HG02623 (cell line): ENCODE measurements around the gene ZNF571.

Experiments used
- ATAC-seq: cut with Tn5 transposase; IDR thresholded peaks from one replicate; pipeline ENCODE4 v1.9.1; 2021; ENCODE audit warnings: moderate library complexity; ENCODE audit not compliant: unreplicated experiment

ZNF571 gene

DNA sequence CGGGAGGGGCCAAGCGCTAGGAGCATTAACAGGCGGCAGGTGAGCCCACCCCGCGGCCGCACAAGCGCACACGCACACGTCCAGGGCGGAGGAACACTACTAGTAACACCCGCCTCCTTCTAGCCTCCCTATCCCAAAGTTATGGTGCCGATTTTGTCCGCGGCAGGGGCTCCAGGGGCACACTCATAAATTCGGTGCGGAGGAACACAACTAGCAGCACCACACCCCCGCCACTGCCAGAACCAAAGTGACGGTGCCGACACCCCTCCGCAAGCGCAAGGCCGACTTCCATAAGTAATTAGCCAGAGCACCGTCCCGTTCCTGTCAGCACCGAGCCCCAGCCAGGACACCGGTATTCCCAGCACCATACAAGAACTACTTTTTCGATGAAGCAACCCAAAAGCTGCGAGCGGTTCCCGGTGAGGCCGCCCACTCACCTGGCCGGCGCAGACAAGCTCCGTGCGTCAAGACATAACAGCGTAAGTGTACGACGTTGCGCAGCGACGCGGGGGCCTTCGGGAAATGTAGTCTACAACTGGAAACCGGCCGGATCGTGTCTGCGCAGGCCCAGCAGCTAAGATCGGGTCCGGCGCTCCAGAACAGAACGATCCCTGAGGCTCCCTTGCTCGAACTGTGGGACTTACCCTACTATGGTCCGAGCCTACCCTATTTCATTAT, at the start of gene ZNF571, which contains the start of gene ZNF540:
Gene ZNF571, minus strand, starts transcription at position 489 of the 678 bp plus-strand sequence. CDS start 8,116 bp downstream, outside the sequence.
Gene ZNF540, plus strand, starts transcription at position 573 of the 678 bp plus-strand sequence. CDS start 3,572 bp downstream, outside the sequence.
- ATAC-seq, result peak; percentile 94

DNA sequence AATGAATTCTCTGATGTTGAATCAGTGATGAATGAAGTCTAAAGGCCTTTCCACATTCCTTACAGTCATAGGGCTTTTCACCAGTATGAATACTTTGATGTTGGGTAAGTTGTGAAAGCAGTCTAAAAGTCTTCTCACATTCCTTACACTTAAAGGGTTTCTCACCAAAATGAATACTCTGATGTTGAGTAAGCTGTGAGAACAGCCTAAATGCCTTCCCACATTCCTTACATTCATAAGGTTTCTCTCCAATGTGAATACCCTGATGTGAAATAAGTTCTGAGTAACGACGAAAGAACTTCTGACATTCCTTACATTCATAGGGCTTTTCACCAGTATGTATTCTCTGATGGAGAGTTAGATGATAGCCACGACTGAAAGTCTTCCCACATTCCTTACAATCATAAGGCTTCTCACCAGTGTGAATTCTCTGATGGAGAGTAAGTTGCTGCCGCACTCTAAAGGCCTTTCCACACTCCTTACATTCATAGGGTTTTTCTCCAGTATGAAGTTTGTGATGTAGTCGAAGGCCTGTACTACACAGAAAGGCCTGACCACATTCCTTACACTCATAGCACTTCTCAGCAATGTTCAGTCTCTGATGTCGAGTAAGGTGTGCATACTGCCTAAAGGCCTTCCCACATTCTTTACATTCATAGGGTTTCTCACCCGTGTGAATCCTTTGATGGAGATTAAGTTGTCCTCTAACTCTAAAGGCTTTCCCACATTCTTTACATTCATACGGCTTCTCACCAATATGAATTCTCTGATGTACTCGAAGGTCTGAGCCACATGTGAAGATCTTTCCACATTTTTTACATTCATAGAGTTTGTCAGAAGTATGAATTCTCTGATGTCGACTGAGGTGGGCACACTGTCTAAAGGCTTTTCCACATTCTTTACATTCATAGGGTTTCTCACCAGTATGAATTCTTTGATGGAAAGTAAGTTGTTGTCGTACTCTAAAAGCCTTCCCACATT, 40.8 kb upstream of the ZNF571 start:
- no peak for ATAC-seq

DNA sequence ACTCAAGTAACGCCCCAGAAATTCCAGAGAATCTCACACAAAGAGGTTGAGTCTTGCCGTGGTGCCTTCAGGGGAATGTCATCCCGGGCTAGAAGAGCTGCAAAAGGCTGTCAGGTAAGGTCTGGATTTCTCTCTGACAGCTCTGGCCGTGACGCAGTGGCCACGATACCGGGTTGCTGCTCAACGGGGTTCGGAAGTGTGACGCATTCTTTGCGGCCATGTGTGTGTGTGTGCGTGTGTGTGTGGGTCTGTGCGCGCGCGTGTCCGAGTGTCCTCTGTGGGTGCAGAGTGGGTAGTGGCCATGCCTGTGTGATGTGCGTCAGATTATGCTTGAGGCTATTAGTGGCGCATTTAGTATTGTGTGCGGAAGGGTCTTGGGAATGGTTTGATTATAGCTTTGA, 390 bp upstream of the ZNF571 start:
- ATAC-seq, result peak; percentile 24

DNA sequence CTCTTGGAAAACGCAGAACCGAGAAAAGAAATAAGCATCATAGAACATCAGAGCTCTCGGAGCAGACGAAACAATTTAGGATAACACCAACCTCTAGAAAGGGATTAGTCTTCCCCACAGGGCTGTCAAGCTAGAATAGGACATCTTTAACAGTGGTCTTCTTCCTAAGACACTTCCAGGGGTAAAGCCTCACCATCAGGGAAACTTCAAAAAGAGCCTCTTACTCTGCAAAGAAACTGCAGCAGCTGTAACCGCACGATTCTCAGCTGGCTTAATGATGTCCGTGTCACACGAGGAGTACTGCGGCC, 642 bp downstream of the ZNF571 start:
- ATAC-seq, result no peak

DNA sequence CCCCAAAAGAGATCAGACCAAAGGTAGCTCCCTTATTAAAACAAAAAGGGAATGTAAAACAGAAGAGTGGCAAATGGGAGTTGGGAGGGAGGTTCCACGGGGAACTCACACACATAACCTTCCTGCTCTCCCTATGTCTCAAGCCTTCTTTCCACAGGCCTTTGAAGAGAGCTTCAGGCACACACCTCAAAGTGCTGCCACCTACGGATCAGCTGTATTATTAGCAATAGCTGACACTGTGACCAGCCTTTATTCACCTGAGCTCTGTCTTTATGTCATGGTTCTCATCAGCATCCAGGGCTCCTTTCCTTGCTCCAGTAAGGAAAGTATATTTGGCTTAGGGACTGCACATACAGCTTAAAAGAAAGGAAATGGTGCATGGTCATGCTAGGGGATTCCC, 11.3 kb downstream of the ZNF571 start:
- no peak for ATAC-seq

DNA sequence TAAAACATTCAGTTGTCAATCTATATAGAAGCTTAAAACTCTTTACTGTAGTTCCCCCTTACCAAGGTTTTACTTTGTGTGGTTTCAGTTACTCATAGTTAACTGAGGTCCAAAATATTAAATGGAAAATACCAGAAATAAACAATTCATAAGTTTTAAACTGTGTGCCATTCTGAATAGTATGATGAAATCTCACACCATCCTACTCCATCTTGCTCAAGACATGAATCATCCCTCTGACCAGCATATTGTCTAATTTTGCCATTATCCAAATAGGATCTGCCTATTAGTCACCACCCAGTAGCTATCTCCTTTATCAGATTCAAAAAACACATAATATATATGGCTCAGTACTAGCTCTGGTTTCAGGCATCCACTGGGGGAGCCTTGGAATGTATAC, 22.4 kb downstream of the ZNF571 start:
- ATAC-seq, result no peak

DNA sequence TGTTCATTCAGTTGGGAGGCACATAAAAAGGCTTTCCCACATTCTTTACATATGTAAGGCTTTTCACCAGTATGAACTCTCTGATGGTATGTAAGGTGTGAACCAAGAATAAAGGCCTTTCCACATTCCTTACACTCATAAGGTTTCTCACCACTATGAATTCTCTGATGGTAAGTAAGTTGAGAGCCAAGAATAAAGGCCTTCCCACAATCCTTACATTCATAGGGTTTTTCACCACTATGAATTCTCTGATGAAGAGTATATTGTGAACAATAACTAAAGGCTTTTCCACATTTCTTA, 29.3 kb downstream of the ZNF571 start:
- no peak for ATAC-seq

DNA sequence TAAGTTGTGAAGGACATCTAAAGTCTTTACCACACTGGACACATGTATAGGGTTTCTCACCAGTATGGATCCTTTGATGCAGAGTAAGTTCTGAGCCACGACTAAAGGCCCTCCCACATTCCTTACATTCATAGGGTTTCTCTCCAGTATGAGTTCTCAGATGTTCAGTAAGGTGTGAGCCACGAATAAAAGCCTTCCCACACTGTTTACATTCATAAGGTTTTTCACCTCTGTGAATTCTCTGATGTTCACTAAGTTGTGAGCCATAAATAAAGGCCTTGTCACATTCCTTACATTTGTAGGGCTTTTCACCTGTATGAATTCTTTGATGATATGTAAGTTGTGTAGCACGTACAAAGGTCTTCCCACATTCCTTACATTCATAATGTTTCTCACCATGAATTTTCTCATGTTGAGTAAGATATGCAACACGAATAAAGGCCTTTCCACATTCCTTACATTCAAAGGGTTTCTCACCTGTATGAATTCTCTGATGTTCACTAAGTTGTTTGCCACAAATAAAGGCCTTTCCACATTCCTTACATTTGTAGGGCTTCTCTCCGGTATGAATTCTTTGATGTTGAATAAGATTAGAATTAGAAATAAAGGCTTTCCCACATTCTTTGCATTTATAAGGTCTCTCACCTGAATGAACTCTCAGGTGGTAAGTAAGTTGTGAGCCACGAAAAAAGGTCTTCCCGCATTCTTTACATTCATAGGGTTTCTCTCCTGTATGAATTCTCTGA, 29.8 kb downstream of the ZNF571 start:
- no peak for ATAC-seq

DNA sequence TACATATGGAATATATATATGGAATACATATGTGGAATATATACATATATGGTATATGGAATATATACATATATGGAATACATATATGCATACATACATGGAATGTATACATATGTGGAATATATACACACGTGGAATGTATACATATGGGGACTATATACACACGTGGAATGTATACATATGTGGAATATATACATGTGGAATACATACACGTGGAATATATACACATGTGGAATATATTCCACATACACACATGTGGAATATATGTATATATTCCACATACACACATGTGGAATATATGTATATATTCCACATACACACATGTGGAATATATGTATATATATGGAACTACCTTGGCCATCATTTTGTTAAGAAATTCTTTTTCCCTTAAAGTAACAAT, 31.1 kb downstream of the ZNF571 start:
- no peak for ATAC-seq

DNA sequence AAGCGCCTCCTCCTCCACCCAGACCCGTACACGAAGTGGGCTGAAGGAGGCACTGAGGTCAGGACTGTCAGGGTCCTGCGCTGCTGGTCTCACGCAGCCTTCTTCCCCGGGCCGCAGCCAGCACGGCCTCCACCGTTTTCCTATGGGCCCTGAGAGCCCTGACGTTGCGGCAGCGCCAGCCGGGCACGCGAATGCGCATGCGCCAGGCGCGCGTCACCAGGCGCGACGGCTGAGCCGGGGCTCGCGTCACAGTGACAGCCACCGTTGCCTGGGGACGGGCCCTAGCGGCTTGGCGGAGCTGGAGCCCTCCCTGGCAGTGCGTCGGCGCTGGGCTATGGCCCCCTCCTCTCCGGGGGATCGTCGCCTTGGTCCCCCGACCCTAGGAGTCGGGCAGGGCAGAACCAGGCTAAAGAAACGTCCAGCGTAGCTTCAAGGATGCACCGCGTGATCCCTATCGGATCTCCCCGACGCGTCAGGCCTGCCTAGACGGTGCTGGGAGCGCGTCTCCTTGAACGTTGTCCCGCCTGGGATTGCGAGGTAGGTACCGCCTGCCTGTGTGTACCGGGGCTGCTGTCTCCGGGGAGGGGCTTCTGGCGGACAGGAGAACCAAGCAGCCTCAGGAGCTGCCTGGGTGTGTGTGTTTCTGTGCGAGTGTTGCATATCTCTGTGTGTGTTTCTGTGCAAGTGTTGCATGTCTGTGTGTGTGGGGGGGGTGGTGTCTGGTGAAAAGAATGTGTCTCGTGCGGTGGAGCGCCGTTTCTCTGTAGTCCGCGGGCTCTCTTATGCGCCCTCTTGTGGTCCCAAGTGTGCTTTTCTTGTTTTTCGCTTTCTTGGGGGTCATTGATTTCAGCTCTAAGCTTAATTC, 43.2 kb downstream of the ZNF571 start:
- ATAC-seq, result no peak

DNA sequence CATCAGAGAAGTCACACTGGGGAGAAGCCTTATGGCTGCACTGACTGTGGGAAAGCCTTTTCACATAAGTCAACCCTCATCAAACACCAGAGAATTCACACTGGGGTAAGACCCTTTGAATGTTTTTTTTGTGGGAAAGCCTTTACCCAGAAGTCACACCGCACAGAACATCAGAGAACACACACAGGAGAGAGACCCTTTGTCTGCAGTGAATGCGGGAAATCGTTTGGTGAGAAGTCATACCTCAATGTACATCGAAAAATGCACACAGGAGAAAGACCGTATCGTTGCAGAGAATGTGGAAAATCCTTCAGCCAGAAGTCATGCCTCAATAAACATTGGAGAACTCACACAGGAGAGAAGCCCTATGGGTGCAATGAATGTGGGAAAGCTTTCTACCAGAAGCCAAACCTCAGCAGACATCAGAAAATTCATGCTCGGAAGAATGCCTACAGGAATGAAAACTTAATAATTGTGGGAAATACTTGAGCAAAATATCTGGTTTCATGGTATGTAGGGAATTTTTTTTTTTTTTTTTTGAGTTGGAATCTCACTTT, 57.1 kb downstream of the ZNF571 start:
- no peak for ATAC-seq

DNA sequence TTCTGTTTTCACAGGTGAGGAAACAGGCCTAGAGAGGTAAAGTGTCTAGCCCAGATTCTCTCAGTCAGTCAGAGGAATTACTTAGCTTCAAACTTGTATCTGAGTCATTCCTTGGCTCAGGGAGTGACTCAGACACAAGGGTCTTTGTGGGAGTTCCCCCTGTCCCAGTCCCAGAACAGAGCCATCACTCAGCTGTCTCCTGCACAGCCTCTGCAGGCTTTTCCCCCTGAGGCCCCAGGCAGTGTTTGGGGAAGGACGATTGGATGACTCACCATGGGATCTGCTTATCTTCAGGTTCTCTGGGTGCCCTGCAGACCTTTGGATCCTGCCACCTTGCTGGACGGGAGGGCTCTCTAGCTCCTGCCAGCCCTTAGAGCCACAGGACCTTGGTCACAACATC, 74.7 kb downstream of the ZNF571 start:
- no peak for ATAC-seq
